GM23248 (cell line): ENCODE data around the gene TNNI2.

Source experiments
- EZH2 ChIP-seq: fragments of 200-600 bp; sonication (generic); IDR thresholded peaks from 2 replicates; pipeline ENCODE4 v1.6.1; 2018; ENCODE audit warnings: antibody characterized with exemption, mild to moderate bottlenecking; ENCODE audit not compliant: insufficient read depth, poor library complexity, severe bottlenecking
- EZH2phosphoT487 ChIP-seq: fragments of 200-600 bp; sonication (generic); IDR thresholded peaks from 2 replicates; pipeline ENCODE4 v1.6.1; 2018; ENCODE audit warnings: antibody characterized with exemption, moderate library complexity, mild to moderate bottlenecking, low read depth; ENCODE audit not compliant: insufficient read depth

DNA sequence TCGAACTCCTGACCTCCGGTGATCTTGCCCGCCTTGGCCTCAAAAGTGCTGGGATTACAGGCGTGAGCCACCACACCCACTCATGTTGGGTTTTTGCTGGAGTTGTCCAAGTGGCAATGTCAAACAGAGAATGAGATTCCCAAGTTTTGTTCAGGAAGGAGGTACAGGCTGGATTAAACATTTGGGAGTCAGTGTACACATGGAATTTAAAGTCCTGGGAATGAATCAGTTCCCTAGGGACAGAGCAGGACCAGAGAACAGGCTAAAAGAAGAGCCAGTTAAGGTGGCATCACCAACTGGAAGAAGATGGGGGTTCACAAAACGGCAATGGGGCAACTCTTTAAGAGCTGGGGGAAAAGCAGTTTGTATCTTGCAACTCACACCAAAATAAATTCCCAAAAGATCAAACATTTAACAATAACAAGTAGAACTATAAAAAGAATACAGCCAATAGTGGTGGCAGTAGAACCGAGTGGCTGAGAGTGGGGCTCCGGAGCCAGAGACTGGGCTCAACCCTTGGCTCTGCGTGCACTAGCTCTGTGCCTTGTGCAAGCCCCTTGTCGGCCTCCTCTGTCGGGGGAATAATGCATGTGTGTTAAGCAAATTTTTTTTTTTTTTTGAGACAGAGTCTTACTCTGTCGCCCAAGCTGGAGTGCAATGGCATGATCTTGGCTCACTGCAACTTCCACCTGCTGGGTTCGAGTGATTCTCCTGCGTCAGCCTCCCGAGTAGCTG lies 41.2 kb upstream of the TNNI2 start:
- TF ChIP-seq EZH2phosphoT487 (no peak), EZH2 (no peak)
